Transverse colon (tissue), 3 donors: ENCODE data around the gene IL18R1.

Experiments
- POLR2A ChIP-seq: fragments of 450-650 bp; IDR thresholded peaks from one replicate; pipeline ENCODE4 v1.6.1; 2016; ENCODE audit warnings: antibody characterized with exemption, mild to moderate bottlenecking, moderate library complexity
- TF ChIP-seq, protein P1 (sequence below), 5 experiments: fragments of 200-600 bp in 3 of 5; fragments of 450-650 bp in 2 of 5; sonication (generic) in 3 of 5; IDR thresholded peaks; 1 replicate in 2 of 5; 2 replicates in 3 of 5; pipeline ENCODE4 v1.5.1; 2016 to 2017; ENCODE audit warnings: antibody characterized with exemption in 5 of 5, inconsistent platforms in 3 of 5, mild to moderate bottlenecking in 2 of 5, moderate library complexity in 1 of 5

DNA sequence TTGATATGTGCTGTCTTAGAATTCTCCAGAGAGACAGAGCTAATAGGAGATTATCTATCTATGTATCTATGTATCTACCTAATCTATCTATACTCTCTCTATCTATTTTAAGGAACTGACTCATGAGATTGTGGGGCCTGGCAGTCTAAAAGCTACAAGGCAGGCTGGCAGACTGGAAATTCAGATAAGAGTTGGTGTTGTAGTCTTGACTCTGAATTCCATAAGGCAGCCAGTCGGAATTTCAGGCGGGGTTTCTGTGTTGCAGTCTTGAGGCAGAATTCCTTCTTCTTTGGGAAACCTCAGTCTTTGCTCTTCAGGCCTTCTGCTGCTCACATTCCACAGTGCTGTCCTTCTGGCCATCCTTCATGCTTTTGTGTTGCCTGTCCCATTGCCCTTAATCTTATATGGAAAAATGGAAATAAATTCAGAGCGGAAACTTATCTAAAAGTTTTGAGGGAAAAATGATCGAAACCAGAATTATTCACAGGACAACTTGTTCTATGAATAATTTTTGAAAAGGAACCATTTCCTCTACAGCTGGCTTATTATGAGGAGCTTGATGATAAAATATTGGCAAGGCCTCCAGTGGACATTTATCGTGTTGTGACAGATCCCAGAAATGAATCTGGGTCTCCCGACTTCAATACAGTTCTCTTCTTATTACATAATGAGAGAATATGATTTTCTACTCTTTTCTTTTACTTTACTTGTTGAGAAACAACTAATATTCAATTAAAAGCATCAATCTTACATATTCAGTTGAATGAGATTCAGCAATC, 33.5 kb upstream of the IL18R1 start:
- TF ChIP-seq, protein P1, sequence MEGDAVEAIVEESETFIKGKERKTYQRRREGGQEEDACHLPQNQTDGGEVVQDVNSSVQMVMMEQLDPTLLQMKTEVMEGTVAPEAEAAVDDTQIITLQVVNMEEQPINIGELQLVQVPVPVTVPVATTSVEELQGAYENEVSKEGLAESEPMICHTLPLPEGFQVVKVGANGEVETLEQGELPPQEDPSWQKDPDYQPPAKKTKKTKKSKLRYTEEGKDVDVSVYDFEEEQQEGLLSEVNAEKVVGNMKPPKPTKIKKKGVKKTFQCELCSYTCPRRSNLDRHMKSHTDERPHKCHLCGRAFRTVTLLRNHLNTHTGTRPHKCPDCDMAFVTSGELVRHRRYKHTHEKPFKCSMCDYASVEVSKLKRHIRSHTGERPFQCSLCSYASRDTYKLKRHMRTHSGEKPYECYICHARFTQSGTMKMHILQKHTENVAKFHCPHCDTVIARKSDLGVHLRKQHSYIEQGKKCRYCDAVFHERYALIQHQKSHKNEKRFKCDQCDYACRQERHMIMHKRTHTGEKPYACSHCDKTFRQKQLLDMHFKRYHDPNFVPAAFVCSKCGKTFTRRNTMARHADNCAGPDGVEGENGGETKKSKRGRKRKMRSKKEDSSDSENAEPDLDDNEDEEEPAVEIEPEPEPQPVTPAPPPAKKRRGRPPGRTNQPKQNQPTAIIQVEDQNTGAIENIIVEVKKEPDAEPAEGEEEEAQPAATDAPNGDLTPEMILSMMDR (IDR thresholded peaks at IDR 0.05), result no peak
- TF ChIP-seq POLR2A, result no peak
